GM19351 (cell line): ENCODE results near the gene CDH5.

Experiments
- ATAC-seq: cut with Tn5 transposase; IDR thresholded peaks from one replicate; pipeline ENCODE4 v1.9.1; 2021; ENCODE audit warnings: mild to moderate bottlenecking, moderate library complexity; ENCODE audit not compliant: unreplicated experiment

CDH5 gene

DNA sequence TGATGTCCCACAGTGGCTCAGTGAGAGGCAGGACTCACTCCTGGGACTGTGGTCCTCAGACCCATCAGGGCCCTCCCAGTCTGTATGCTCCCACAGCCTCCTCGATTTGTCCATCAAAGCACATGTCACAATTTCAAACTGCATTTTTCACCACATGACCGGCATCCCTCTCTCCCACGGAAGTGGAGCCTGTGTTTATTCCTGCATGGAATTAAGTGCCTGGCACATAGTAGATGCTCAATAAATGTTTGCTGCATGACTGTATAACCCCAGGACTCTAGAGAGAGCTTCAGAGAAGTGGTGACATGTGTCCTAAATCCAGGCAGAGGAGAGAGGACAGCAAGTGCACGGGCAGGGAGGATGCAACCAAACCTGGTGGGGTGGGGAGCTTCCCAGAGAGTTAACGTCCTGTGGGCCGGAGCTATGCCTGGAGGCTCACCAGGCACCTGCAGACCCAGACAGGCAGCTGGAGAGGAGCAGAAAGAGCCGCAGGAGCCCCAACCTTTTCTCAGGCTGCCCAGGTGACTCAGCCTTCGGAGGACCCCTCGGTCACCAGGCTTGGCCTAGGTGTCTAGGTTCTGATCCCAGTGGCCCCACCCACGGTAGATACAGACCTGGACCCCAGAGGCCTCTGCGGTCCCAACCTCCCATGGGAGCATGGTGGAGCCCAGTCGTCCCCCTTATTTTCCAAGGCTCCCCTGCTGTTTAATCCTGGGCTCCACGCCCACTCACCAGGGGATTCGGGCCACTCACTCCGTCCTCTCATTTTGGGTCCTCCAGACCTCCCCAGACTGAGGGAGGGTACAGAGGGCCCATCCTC is 5.8 kb downstream of the CDH5 start:
- no peak for ATAC-seq

GRCh38 chr16:66372898-66373155 is 6.3 kb downstream of the CDH5 start:
- no peak for ATAC-seq

GRCh38 chr16:66373667-66374066 is 7.2 kb downstream of the CDH5 start:
- no peak for ATAC-seq

GRCh38 chr16:66374176-66374575 is 7.7 kb downstream of the CDH5 start:
- ATAC-seq: no peak

GRCh38 chr16:66375451-66375850 is 9.0 kb downstream of the CDH5 start:
- no peak for ATAC-seq

DNA sequence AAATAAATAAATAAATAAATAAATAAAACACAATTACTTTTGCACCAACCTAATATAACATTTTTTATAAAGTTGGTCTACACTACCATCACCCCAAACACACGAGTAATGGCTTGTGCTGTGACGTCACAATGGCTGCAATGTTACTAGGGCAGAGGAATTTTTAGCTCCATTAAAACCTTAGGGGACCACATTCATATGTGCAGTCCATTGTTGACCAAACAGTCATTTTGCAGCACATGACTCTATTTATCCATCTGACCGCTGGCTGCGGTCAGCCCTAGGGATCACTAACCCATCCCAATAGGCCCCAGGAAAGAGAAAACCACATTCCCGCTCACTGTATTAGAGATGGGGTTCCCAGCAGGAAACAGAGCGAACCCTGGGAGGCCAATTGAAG is 9.6 kb downstream of the CDH5 start:
- no peak for ATAC-seq

DNA sequence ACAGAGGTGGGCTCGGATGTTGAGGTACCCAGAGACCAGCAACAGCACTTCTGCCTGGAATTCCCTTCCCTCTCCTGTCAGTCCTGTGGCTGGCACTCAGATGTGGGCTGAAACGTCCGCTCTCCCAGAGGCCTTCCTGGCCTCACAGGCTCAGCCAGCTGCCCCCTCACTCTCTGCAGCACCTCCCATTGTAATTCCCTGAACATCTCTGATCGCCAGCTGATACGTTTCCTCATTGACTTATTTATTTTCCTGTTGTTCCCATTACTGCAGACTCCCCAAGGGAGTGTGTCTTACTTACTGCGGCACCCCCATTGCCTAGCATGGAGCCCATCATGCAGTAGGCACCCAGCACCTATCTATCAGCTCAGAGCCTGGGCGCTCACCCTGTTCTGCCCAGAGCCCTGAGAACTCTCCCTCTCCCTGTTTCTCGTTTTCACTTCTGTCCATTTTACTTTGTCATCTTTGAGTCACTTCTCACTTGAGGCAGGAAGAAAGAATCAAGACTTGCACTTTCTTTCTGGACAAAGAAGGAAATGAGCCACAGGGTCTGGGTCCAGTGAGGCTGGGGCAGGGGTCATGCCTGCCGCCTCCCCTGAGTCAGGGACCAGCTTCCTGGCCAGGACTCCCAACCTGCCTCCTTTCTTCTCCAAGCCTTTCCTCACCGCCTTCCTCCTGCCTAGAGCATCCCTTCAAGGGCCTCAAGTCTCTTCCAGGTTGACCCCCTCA is 10.2 kb downstream of the CDH5 start:
- no peak for ATAC-seq

- ATAC-seq: no peak
These were observed 10.8 kb downstream of the CDH5 start for GRCh38 chr16:66377324-66377723.

- ATAC-seq: no peak
These were observed 12.5 kb downstream of the CDH5 start for GRCh38 chr16:66378741-66379570.

DNA sequence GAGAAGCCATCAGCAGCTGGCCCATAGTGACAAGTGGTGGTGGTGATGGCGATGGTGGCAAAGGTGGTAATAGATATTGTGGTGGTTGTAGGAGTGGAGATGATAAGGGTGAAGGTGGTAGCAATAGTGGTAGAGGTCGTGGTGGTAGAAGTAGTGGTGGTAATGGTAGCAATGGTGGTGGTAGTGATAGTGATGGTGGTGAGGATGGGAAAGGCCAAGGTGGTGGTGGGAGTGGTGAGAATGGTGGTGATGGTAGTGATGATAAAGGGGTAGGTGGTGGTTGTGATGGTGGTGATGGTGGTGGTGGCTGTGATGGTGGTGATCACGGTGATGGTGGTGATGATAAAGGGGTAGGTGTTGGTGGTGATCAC is 13.1 kb downstream of the CDH5 start:
- no peak for ATAC-seq

GRCh38 chr16:66380421-66380820 is 13.9 kb downstream of the CDH5 start:
- ATAC-seq: no peak

DNA sequence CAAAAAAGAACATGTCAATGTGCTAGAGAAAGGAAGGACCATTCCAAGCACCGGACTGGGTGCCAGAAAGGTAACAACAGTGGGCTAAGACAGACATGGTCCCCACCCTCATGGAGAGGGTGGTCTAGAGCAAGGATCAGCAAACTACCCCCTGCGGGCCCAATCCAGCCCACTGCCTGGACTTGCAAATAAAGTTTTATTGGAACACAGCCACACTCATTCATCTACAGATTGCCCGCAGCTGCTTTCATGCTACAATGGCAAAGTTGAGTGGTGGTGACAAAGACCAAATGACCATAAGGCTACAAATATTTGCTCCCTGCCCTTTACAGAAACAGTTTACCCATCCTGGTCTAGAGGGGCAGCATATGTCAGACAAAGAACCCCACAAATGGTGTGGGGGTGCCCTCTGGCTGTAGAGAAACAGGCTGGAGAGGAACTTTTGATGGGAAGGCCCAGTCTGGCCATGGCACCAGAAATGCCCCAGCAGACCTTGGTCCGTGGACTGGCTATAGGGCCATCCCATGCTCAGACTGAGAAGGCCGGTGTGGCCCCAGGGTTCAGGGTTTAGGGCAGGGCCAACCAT is 15.2 kb downstream of the CDH5 start:
- no peak for ATAC-seq

- ATAC-seq: no peak
These were observed 15.9 kb downstream of the CDH5 start for GRCh38 chr16:66382171-66382965.

DNA sequence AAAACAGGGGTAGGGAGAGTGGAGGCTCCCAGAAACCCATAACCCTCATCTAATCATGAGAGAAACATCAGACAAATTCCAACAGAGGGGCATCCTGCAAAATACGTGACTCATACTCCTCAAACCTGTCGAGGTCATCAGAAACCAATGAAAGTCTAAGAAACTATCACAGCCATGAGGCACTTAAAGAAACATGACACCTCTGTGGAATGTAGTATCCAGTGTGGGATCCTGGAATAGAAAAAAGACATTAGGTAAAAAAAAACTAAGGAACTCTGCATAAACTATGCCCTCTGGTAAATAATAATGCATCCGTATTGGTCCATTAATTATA is 16.4 kb downstream of the CDH5 start:
- no peak for ATAC-seq

- no peak for ATAC-seq
These were observed 17.1 kb downstream of the CDH5 start for GRCh38 chr16:66383551-66383950.

- no peak for ATAC-seq
These were observed 18.9 kb downstream of the CDH5 start for GRCh38 chr16:66385415-66385814.

DNA sequence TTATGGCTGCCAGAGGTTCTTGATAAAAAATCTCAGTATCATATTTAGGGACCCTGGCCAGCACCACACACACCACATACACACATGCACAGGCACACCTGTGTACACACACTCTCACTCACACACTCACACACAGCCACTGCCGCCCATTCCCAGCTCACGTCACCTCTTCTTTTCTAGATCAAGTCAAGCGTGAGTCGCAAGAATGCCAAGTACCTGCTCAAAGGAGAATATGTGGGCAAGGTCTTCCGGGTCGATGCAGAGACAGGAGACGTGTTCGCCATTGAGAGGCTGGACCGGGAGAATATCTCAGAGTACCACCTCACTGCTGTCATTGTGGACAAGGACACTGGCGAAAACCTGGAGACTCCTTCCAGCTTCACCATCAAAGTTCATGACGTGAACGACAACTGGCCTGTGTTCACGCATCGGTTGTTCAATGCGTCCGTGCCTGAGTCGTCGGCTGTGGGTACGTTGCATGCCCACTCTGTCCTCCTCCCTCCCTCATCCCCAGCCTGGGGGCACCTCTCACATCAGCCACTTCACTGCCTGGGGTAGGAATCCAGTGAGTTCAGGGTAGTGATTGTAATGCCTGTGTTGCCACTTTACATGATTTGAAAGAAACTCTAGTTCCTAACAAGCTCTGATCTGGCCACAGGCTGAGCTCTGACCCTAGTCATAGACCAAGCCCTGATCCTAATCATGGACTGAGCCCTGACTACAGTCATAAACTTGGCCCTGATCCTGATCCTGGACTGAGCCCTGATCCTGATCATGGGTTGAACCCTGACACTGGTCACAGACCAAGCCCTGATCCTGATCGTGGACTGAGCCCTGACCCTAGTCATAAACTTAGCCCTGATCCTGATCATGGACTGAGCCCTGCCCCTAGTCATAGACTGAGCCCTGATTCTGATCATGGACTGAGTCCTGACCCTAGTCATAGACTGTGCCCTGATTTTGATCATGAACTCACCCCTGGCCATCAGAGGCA is 20.4 kb downstream of the CDH5 start:
- no peak for ATAC-seq

- no peak for ATAC-seq
These were observed 21.4 kb downstream of the CDH5 start for GRCh38 chr16:66387817-66388332.

GRCh38 chr16:66388350-66389139 is 22.1 kb downstream of the CDH5 start:
- no peak for ATAC-seq
